Neural progenitor cell (in vitro differentiated cells): ENCODE measurements around the gene GPR61. TPM values are rescaled to one million over a fixed set of nuclear protein-coding genes. Genes with fewer than 3 reads are reported as not detected.
A peak's percentile ranks its signal among the peaks of the same experiment; 100 is the strongest.

ENCODE experiments used
- DNase-seq: peaks from one replicate; pipeline ENCODE4 v3.0.0-alpha.2; 2016; ENCODE audit warnings: low spot score
- H2AFZ ChIP-seq: fragments of 200-600 bp; sonication (generic); replicated peaks from 2 replicates; pipeline ENCODE4 v1.6.1; 2016; ENCODE audit warnings: antibody characterized with exemption
- H3F3A ChIP-seq: fragments of 200-600 bp; sonication (generic); 2 replicates; pipeline ENCODE4 v1.6.1; 2016; ENCODE audit warnings: antibody characterized with exemption, low read depth
- H3K27ac ChIP-seq: fragments of 200-600 bp; sonication (generic); 2 replicates; pipeline ENCODE4 v1.5.1; 2016; ENCODE audit warnings: mild to moderate bottlenecking
- H3K27me3 ChIP-seq: fragments of 200-600 bp; sonication (generic); 2 replicates; pipeline ENCODE4 v1.6.1; 2016; ENCODE audit warnings: mild to moderate bottlenecking, moderate library complexity
- H3K36me3 ChIP-seq: fragments of 200-600 bp; sonication (generic); 2 replicates; pipeline ENCODE4 v1.5.1; 2016
- H3K4me1 ChIP-seq: fragments of 200-600 bp; sonication (generic); 2 replicates; pipeline ENCODE4 v1.6.1; 2016; ENCODE audit warnings: mixed run types
- H3K4me2 ChIP-seq: fragments of 200-600 bp; sonication (generic); 2 replicates; pipeline ENCODE4 v1.6.1; 2016
- H3K4me3 ChIP-seq: fragments of 200-600 bp; sonication (generic); 2 replicates; pipeline ENCODE4 v1.5.1; 2016
- H3K79me2 ChIP-seq: fragments of 200-600 bp; sonication (generic); 2 replicates; pipeline ENCODE4 v1.6.1; 2016; ENCODE audit warnings: low read depth
- H3K9ac ChIP-seq: fragments of 200-600 bp; sonication (generic); 2 replicates; pipeline ENCODE4 v1.6.1; 2016
- H3K9me3 ChIP-seq: fragments of 200-600 bp; sonication (generic); 2 replicates; pipeline ENCODE4 v1.5.1; 2016; ENCODE audit warnings: low read depth
- H4K20me1 ChIP-seq: fragments of 200-600 bp; sonication (generic); 2 replicates; pipeline ENCODE4 v1.6.1; 2016; ENCODE audit warnings: low read depth
- H3K27ac Mint-ChIP-seq: 3 replicates; pipeline ENCODE4 v1.8.0; 2021; ENCODE audit warnings: mixed read lengths
- H3K27me3 Mint-ChIP-seq: 2 replicates; pipeline ENCODE4 v1.8.0; 2022; ENCODE audit warnings: low read depth, mild to moderate bottlenecking, inconsistent platforms, moderate library complexity, mixed read lengths; ENCODE audit not compliant: insufficient read depth
- H3K36me3 Mint-ChIP-seq: 3 replicates; pipeline ENCODE4 v1.8.0; 2021; ENCODE audit warnings: mixed read lengths
- H3K4me1 Mint-ChIP-seq: 3 replicates; pipeline ENCODE4 v1.8.0; 2021; ENCODE audit warnings: mixed read lengths
- H3K4me3 Mint-ChIP-seq: 3 replicates; pipeline ENCODE4 v1.8.0; 2021; ENCODE audit warnings: mild to moderate bottlenecking, moderate library complexity, mixed read lengths
- H3K9me3 Mint-ChIP-seq: 3 replicates; pipeline ENCODE4 v1.8.0; 2020; ENCODE audit warnings: mixed read lengths
- CTCF ChIP-seq: fragments of 200-600 bp; sonication (generic); IDR thresholded peaks from 2 replicates; pipeline ENCODE4 v1.5.1; 2017; ENCODE audit warnings: antibody characterized with exemption, mild to moderate bottlenecking
- EZH2 ChIP-seq: fragments of 200-600 bp; sonication (generic); IDR thresholded peaks from 2 replicates; pipeline ENCODE4 v1.6.1; 2017; ENCODE audit warnings: antibody characterized with exemption, mild to moderate bottlenecking, moderate library complexity
- EZH2phosphoT487 ChIP-seq: fragments of 200-600 bp; sonication (generic); IDR thresholded peaks from 2 replicates; pipeline ENCODE4 v1.6.1; 2017; ENCODE audit warnings: antibody characterized with exemption
- total RNA-seq: library from RNA; depleted of rRNA; stranded (reverse); fragments of >200 nt; gene quantifications from 2 replicates; pipeline ENCODE4 v1.2.3, GENCODE V29; 2015; ENCODE audit warnings: low replicate concordance

Gene GPR61
- total RNA-seq, 1 donor from 2014 or later: 0.71 TPM

- Mint-ChIP-seq H3K4me1 (peaks cover 39% of the 10 kb centered on the region), H3K36me3 (no peaks in the 10 kb centered on the region), H3K27me3 (peaks cover 4% of the 10 kb centered on the region), H3K9me3 (no peaks in the 10 kb centered on the region), H3K27ac (peak overlapping the region; percentile 62), H3K4me3 (no peak overlapping the region)
- peaks cover 24% of the 10 kb centered on the region for H3K4me1 ChIP-seq
- no peaks in the 10 kb centered on the region for H3K9me3 ChIP-seq
- H3K4me2 ChIP-seq: peak overlapping the region; percentile 35
- H3K9ac ChIP-seq: no peak overlapping the region
- peak overlapping the region; percentile 63 for H2AFZ ChIP-seq
- peak; percentile 23 for DNase-seq
- H3K27ac ChIP-seq: no peak overlapping the region
- TF ChIP-seq EZH2 (no peak), CTCF (no peak), EZH2phosphoT487 (no peak)
- no peaks in the 10 kb centered on the region for H3K79me2 ChIP-seq
- no peaks in the 10 kb centered on the region for H3K36me3 ChIP-seq
- no peaks in the 10 kb centered on the region for H3F3A ChIP-seq
- H4K20me1 ChIP-seq: no peaks in the 10 kb centered on the region
- H3K27me3 ChIP-seq: no peaks in the 10 kb centered on the region
- no peak overlapping the region for H3K4me3 ChIP-seq
These were observed 3.6 kb upstream of the GPR61 start for GRCh38 chr1:109535971-109536491.

- H3K27ac ChIP-seq: no peak overlapping the region
- TF ChIP-seq CTCF (no peak), EZH2phosphoT487 (no peak), EZH2 (no peak)
- no peaks in the 10 kb centered on the region for H3F3A ChIP-seq
- peaks cover 5% of the 10 kb centered on the region for H3K27me3 Mint-ChIP-seq
- H3K9ac ChIP-seq: no peak overlapping the region
- H3K27me3 ChIP-seq: no peaks in the 10 kb centered on the region
- no peak overlapping the region for H2AFZ ChIP-seq
- no peaks in the 10 kb centered on the region for H3K36me3 ChIP-seq
- no peak overlapping the region for H3K4me3 Mint-ChIP-seq
- H3K27ac Mint-ChIP-seq: no peak overlapping the region
- no peak overlapping the region for H3K4me2 ChIP-seq
- no peak overlapping the region for H3K4me3 ChIP-seq
- peaks cover 22% of the 10 kb centered on the region for H3K4me1 ChIP-seq
- DNase-seq: no peak
- H3K4me1 Mint-ChIP-seq: peaks cover 25% of the 10 kb centered on the region
- no peaks in the 10 kb centered on the region for H3K36me3 Mint-ChIP-seq
- no peaks in the 10 kb centered on the region for H4K20me1 ChIP-seq
- no peaks in the 10 kb centered on the region for H3K9me3 Mint-ChIP-seq
- no peaks in the 10 kb centered on the region for H3K9me3 ChIP-seq
- H3K79me2 ChIP-seq: no peaks in the 10 kb centered on the region
These were observed 2.1 kb upstream of the GPR61 start for GRCh38 chr1:109537450-109538178.

GRCh38 chr1:109538827-109539555 lies 681 bp upstream of the GPR61 start:
- H3K4me3 Mint-ChIP-seq: peak overlapping the region; percentile 52
- H3K4me2 ChIP-seq: peak overlapping the region; percentile 72
- TF ChIP-seq EZH2phosphoT487 (no peak), CTCF (no peak), EZH2 (no peak)
- H3K4me1 Mint-ChIP-seq: peaks cover 20% of the 10 kb centered on the region
- no peaks in the 10 kb centered on the region for H3F3A ChIP-seq
- H4K20me1 ChIP-seq: no peaks in the 10 kb centered on the region
- peaks cover 21% of the 10 kb centered on the region for H3K4me1 ChIP-seq
- peaks cover 5% of the 10 kb centered on the region for H3K27me3 Mint-ChIP-seq
- H3K36me3 ChIP-seq: no peaks in the 10 kb centered on the region
- H2AFZ ChIP-seq: peak overlapping the region; percentile 97
- no peaks in the 10 kb centered on the region for H3K9me3 Mint-ChIP-seq
- H3K79me2 ChIP-seq: no peaks in the 10 kb centered on the region
- no peaks in the 10 kb centered on the region for H3K36me3 Mint-ChIP-seq
- H3K27ac Mint-ChIP-seq: peak overlapping the region; percentile 66
- no peak overlapping the region for H3K27ac ChIP-seq
- no peaks in the 10 kb centered on the region for H3K9me3 ChIP-seq
- no peak overlapping the region for H3K9ac ChIP-seq
- DNase-seq: no peak
- H3K4me3 ChIP-seq: no peak overlapping the region
- H3K27me3 ChIP-seq: no peaks in the 10 kb centered on the region
